ENCODE measurements around the gene PALM3.
"Not testable (repeated sequence)": the region's sequence is repeated elsewhere in the genome, so short reads cannot be mapped to it uniquely, and the experiment has no call there.

PALM3 gene

GRCh38 chr19:14059093-14059480 lies 2.8 kb downstream of the PALM3 start:
- no peak for DNase-seq

- no peak for DNase-seq
Observed at GRCh38 chr19:14058182-14059092, 3.4 kb downstream of the PALM3 start.

- no peak for DNase-seq
Observed at GRCh38 chr19:14056741-14057356, 5.0 kb downstream of the PALM3 start.

- DNase-seq: no peak
Observed at GRCh38 chr19:14056069-14056666, 5.7 kb downstream of the PALM3 start.

- no peak for DNase-seq
Observed at GRCh38 chr19:14055396-14055795, 6.5 kb downstream of the PALM3 start.

- no peak for DNase-seq
Observed at GRCh38 chr19:14054721-14055120, 7.2 kb downstream of the PALM3 start.

- DNase-seq: no peak
Observed at GRCh38 chr19:14054099-14054498, 7.8 kb downstream of the PALM3 start.

- DNase-seq: no peak
Observed at GRCh38 chr19:14053500-14053899, 8.4 kb downstream of the PALM3 start.

- no peak for DNase-seq
Observed at GRCh38 chr19:14053032-14053431, 8.8 kb downstream of the PALM3 start.

- no peak for DNase-seq
Observed at GRCh38 chr19:14052470-14052869, 9.4 kb downstream of the PALM3 start.

GRCh38 chr19:14051980-14052379 lies 9.9 kb downstream of the PALM3 start:
- no peak for DNase-seq

GRCh38 chr19:14050961-14051360 lies 10.9 kb downstream of the PALM3 start:
- DNase-seq: not testable (repeated sequence)

GRCh38 chr19:14050512-14050911 lies 11.4 kb downstream of the PALM3 start:
- DNase-seq: no peak

- no peak for DNase-seq
Observed at GRCh38 chr19:14048443-14049153, 13.3 kb downstream of the PALM3 start.

GRCh38 chr19:14047866-14048265 lies 14.0 kb downstream of the PALM3 start:
- DNase-seq: not testable (repeated sequence)

- peak; percentile 26 for DNase-seq
Observed at GRCh38 chr19:14042659-14043608, 18.9 kb downstream of the PALM3 start.

- no peak for DNase-seq
Observed at GRCh38 chr19:14039181-14039580, 22.7 kb downstream of the PALM3 start.

- DNase-seq: no peak
Observed at GRCh38 chr19:14035706-14036105, 26.2 kb downstream of the PALM3 start.

- DNase-seq: not testable (repeated sequence)
Observed at GRCh38 chr19:14035159-14035558, 26.7 kb downstream of the PALM3 start.

GRCh38 chr19:14033946-14034345 lies 27.9 kb downstream of the PALM3 start:
- peak; percentile 31 for DNase-seq

GRCh38 chr19:14031719-14032480 lies 30.0 kb downstream of the PALM3 start, which contains the start of gene IL27RA:
Gene IL27RA (plus strand): TSS chr19:14031762. CDS start chr19:14031873, 111 bp downstream.
- peak; percentile 38 for DNase-seq

Measured in NCI-H226 (cell line).